Measurements from ENCODE around the gene ANKRD17.

GRCh38 chr4:73220815-73221214, 37.8 kb downstream of the ANKRD17 start:
- TF ChIP-seq CTCF (IDR thresholded peaks at IDR 0.05) (no peak), POLR2A (IDR thresholded peaks at IDR 0.05) (no peak), POLR2AphosphoS5 (IDR thresholded peaks at IDR 0.05) (no peak)

All from sigmoid colon (tissue), 4 donors.